HuH-7 (cell line): ENCODE measurements around the gene CREB3L2.

ENCODE experiments used
- DNase-seq: peaks from one replicate; pipeline ENCODE4 v3.0.0; 2011; ENCODE audit warnings: low spot score

Gene CREB3L2

GRCh38 chr7:138009350-138009653, 7.4 kb upstream of the CREB3L2 start:
- DNase-seq: no peak

GRCh38 chr7:138008588-138009349, 6.9 kb upstream of the CREB3L2 start:
- DNase-seq: peak; percentile 38

DNA sequence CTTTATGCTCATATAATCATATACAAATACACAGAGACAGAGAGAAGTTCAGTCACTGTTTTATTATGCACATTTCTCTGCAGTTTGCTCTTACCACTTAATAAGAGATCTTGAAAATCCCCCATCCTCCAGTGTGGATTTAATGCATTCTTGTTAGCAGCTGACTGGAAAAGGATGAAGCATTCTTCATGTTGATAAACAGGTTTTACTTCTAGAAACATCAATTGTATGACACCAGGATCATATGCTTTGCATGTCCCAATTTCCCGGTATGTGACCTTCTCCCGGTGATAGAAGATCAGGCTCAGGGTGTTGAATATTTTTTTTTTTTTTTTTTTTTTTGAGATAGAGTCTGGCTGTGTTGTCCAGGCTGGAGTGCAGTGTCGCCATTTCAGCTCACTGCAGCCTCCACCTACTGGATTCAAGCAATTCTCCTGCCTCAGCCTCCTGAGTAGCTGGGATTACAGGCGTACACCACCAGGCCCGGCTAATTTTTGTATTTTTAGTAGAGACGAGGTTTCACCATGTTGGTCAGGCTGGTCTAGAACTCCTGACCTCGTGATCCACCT, 6.2 kb upstream of the CREB3L2 start:
- no peak for DNase-seq

DNA sequence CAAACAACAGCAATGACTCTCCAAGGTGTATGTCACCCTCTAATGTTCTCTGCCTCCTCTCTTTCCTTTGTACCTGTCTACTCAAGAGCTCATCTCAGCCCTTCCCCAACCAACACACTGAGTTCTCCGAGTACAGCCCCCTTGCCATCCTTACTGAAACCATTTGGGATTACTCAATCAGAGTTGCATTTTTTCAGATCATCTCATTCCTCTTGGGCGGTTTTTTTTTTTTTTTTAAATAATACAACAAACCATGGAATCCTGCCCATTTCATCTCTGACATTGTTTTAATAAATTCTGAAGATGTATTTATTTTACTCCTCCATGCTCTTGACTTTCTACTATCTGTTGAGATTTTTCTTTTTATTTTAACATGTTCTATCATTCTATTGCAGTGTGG, 4.2 kb upstream of the CREB3L2 start:
- no peak for DNase-seq

GRCh38 chr7:138004936-138005335, 3.0 kb upstream of the CREB3L2 start:
- no peak for DNase-seq

DNA sequence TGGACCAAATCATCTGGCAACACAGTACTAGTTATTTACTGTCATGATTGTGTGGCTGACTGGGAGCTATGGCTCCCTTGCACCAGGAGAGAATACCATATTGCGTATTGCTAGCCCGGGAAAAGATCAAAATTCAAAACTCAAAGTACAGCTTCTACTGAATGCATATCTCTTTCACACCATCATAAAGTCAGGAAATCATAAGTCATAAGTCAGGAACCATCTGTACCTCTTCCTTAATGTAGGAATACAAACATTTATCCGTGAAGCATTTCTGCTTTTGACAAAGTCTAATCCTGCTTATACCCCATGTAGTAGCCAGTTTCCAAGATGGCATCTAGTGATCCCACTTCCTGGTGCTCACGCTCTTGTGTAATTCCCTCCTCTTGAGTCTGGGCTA, 2.2 kb upstream of the CREB3L2 start:
- no peak for DNase-seq

- DNase-seq: no peak
Observed at GRCh38 chr7:138002828-138003189, 923 bp upstream of the CREB3L2 start.

GRCh38 chr7:138002096-138002827, 376 bp upstream of the CREB3L2 start:
- DNase-seq: peak; percentile 93

GRCh38 chr7:138000081-138000701, 1.7 kb downstream of the CREB3L2 start:
- DNase-seq: no peak

- DNase-seq: no peak
Observed at GRCh38 chr7:137999496-138000080, 2.3 kb downstream of the CREB3L2 start.

DNA sequence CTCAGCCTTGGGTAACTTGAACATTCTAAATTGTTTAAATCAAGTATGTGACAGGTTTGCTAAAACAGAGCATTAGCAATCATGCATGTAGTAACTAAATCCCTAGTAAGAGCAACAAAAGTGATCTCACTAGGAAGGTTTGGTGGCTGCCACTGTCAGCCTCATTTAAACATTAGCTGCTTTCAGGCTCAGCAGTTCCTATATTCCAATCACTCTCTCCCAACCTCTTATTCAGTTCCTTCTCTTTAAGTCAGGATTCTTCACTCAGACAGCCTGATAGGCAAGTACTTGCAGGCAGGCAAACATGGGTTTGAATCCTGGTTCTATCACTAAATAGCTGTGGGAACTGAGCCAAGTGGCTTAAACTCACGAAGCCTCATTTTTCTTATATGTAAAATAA, 3.6 kb downstream of the CREB3L2 start:
- no peak for DNase-seq

- no peak for DNase-seq
Observed at GRCh38 chr7:137996871-137997270, 5.0 kb downstream of the CREB3L2 start.

DNA sequence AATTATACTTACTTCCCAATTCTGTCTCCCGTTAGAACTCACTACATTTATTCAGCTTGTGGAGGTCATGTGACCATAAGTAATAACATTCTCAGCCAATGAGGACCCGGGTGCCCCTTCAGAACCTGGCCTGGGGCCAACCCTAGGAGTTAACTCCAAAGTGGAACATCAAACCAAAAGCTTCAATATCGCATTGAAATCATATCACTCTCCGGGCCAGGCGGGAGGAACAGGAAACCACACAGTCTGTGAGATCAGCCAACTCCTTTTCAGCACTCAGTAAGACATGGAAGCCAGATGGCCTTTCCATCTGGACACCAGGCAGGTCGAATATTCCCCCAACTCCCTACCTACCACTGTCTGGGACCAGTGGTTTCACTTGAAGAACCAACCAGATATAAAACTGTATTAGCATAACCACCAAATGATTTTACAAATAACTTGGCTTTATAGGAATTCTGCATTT, 5.5 kb downstream of the CREB3L2 start:
- DNase-seq: no peak

GRCh38 chr7:137994216-137994615, 7.7 kb downstream of the CREB3L2 start:
- DNase-seq: no peak

DNA sequence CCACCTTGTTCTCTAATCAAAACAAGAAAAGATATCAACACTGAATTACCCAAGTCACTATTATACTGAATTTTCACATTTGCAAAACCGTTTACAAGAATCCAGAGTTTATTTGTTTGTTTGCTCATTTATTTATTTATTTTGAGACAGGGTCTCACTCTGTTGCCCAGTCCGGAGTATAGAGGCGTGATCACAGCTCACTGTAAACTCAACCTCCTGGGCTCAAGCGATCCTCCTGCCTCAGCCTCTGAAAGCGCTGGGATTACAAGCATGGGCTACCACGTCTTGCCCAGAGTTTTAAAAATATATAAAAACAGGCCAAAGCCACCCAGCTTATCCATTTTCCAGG, 8.5 kb downstream of the CREB3L2 start:
- DNase-seq: no peak

DNA sequence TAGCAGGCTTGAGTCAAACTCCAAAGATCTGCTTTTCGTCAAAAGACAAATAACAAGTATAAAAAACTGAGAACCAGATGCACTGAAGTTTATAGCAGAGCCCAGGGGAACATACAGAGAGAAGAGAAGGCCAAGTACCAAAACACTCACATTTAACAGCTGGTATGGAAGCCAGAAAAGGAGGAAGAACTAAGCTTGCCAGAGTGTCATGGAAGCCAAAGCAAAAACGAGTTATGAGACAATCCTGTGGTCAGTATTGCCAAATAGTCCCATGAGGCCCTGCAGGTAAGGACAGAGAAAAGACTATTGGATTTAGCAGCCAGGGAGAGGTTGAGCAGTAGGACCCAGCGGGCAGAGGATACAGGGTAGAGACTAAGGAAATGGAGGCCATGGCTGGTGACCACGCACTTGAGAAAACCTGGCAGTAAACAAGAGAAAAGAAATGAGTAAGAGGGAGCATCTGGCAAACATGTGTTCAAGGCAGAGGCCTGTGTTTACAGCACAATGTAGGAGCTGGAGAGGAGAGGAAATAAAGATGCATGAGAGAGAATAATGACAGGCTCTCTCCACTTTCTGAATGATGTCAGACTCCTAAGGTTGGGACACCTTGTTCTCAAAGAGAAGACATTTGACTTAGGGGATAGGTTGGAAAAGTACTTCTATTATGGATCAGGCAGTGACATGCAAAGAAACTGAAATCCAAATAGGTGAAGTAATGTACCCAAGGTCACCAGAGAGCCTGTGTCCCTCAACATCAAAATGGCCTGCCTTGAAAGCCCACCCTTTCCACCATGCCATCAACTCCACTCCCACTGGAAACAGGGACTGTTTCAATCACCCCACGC, 9.1 kb downstream of the CREB3L2 start:
- DNase-seq: no peak

- DNase-seq: no peak
Observed at GRCh38 chr7:137992104-137992549, 9.8 kb downstream of the CREB3L2 start.

- no peak for DNase-seq
Observed at GRCh38 chr7:137990251-137990941, 11.5 kb downstream of the CREB3L2 start.

DNA sequence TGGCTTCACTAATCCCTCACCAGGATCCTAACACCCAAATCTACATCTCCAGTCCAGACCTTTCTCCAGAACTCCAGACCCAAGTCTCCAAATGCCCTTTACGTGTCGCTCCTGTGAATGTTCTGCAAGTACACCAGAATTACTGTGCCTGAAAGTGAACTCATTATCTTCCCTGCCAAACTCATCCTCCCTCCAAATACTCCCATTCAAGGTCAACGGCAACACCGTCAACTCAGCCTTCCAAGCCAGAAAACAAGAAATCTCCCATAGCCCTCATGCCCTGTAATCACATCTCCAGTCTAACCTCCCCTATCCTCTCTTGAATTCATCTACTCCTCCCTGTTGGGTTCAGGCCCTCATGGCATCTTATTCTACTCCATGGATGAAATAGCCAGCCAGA, 12.3 kb downstream of the CREB3L2 start:
- no peak for DNase-seq

- no peak for DNase-seq
Observed at GRCh38 chr7:137989094-137989493, 12.8 kb downstream of the CREB3L2 start.

DNA sequence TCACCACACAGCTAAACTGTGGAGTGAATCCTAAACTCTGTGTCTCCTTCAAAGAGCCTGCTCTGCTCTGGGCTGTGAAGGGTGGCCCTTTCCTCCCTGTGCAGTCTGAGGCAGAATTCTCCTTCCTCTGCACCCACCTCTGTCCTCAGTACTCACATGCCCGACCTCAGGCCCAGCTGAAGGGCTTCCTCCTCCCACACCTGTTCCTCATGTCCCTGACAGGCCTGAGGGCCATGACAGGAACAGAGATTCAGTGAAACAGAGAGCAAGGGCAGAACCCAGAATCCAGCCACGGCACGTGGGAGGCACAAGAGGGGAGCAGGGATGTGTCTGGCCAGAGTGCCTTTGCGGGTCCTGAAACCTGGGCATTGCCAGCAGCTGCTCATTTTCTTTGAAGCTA, 13.9 kb downstream of the CREB3L2 start:
- no peak for DNase-seq
